T-helper 9 cell (primary cell): ENCODE measurements around the gene FGF4.

ENCODE experiments used
- DNase-seq: peaks from one replicate; pipeline ENCODE4 v3.0.0-alpha.2; 2020

The FGF4 gene

GRCh38 chr11:69804769-69805508, 29.8 kb upstream of the FGF4 start:
- no peak for DNase-seq

- no peak for DNase-seq
Observed at GRCh38 chr11:69803604-69804218, 28.6 kb upstream of the FGF4 start.

GRCh38 chr11:69803022-69803421, 27.9 kb upstream of the FGF4 start:
- no peak for DNase-seq

GRCh38 chr11:69802590-69802989, 27.4 kb upstream of the FGF4 start:
- DNase-seq = no peak

- peak; percentile 8 for DNase-seq
Observed at GRCh38 chr11:69801513-69802335, 26.6 kb upstream of the FGF4 start.

- no peak for DNase-seq
Observed at GRCh38 chr11:69800278-69800677, 25.1 kb upstream of the FGF4 start.

- no peak for DNase-seq
Observed at GRCh38 chr11:69799582-69799981, 24.4 kb upstream of the FGF4 start.

- DNase-seq = no peak
Observed at GRCh38 chr11:69799097-69799496, 24.0 kb upstream of the FGF4 start.

- DNase-seq = no peak
Observed at GRCh38 chr11:69797737-69798528, 22.8 kb upstream of the FGF4 start.

- no peak for DNase-seq
Observed at GRCh38 chr11:69797156-69797555, 22.0 kb upstream of the FGF4 start.

- DNase-seq = no peak
Observed at GRCh38 chr11:69796063-69796462, 20.9 kb upstream of the FGF4 start.

- DNase-seq = no peak
Observed at GRCh38 chr11:69791276-69792180, 16.4 kb upstream of the FGF4 start.

- no peak for DNase-seq
Observed at GRCh38 chr11:69788956-69789355, 13.8 kb upstream of the FGF4 start.

- DNase-seq = no peak
Observed at GRCh38 chr11:69787906-69788305, 12.8 kb upstream of the FGF4 start.

GRCh38 chr11:69787457-69787856, 12.3 kb upstream of the FGF4 start:
- DNase-seq = no peak

GRCh38 chr11:69781241-69781640, 6.1 kb upstream of the FGF4 start:
- no peak for DNase-seq

GRCh38 chr11:69778373-69778772, 3.2 kb upstream of the FGF4 start:
- no peak for DNase-seq

GRCh38 chr11:69774354-69775162, 583 bp downstream of the FGF4 start:
- DNase-seq = no peak

GRCh38 chr11:69773626-69774353, 1.4 kb downstream of the FGF4 start:
- no peak for DNase-seq

GRCh38 chr11:69771466-69771865, 3.7 kb downstream of the FGF4 start:
- no peak for DNase-seq
